Activated T-helper 9 cell treated with anti-CD3 and anti-CD28 coated beads, Interleukin-2, amount 50 U/mL, for 16 hours (primary cell): ENCODE measurements around the gene PCDHA5.
"Not testable (repeated sequence)": the region's sequence is repeated elsewhere in the genome, so short reads cannot be mapped to it uniquely, and the experiment has no call there.

ENCODE experiments used
- DNase-seq: peaks from one replicate; pipeline ENCODE4 v3.0.0-alpha.2; 2020; ENCODE audit warnings: low read depth

Gene PCDHA5

DNA sequence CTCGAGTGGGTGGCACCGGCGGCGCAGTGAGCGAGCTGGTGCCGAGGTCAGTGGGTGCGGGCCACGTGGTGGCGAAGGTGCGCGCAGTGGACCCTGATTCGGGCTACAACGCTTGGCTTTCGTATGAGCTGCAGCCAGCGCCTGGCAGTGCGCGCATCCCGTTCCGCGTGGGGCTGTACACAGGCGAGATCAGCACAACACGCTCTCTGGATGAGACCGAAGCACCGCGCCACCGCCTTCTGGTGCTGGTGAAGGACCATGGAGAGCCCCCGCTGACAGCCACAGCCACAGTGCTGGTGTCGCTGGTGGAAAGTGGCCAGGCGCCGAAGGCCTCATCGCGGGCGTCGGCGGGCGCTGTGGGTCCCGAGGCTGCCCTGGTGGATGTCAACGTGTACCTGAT is 2.1 kb downstream of the PCDHA5 start:
- DNase-seq, result no peak

DNA sequence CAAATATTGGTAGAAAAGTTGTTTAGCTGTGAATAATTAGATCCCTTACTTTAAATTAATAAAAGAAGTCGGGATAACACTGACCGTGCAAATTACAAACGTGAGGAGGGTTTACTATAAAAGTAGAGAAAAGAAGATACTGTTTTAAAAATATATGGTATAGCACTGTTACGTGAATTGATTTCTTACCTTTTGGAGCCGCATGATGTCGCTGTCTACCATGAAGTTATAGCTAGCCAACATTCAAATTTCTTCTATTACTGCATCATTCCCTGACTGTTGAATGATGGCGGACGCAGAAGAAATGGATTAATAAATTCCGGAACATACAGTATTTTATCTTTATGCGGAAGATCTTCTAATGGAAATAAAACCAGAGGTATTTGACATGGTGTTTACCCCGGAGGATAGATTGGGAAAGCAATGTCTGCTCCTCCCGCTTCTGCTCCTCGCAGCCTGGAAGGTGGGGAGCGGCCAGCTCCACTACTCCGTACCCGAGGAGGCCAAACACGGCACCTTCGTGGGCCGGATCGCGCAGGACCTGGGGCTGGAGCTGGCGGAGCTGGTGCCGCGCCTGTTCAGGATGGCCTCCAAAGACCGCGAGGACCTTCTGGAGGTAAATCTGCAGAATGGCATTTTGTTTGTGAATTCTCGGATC is 6.4 kb downstream of the PCDHA5 start, which contains the start of gene PCDHA6:
PCDHA6 (plus strand) TSS at position 257 of the 658 bp plus-strand sequence; CDS start at position 389, 132 bp downstream.
- no peak for DNase-seq

DNA sequence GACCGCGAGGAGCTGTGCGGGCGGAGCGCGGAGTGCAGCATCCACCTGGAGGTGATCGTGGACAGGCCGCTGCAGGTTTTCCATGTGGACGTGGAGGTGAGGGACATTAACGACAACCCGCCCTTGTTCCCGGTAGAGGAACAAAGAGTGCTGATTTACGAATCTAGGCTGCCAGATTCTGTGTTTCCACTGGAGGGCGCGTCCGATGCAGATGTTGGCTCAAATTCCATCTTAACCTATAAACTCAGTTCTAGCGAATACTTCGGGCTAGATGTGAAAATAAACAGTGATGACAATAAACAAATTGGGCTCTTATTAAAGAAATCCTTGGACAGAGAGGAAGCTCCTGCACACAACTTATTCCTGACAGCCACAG is 6.9 kb downstream of the PCDHA5 start:
- no peak for DNase-seq

DNA sequence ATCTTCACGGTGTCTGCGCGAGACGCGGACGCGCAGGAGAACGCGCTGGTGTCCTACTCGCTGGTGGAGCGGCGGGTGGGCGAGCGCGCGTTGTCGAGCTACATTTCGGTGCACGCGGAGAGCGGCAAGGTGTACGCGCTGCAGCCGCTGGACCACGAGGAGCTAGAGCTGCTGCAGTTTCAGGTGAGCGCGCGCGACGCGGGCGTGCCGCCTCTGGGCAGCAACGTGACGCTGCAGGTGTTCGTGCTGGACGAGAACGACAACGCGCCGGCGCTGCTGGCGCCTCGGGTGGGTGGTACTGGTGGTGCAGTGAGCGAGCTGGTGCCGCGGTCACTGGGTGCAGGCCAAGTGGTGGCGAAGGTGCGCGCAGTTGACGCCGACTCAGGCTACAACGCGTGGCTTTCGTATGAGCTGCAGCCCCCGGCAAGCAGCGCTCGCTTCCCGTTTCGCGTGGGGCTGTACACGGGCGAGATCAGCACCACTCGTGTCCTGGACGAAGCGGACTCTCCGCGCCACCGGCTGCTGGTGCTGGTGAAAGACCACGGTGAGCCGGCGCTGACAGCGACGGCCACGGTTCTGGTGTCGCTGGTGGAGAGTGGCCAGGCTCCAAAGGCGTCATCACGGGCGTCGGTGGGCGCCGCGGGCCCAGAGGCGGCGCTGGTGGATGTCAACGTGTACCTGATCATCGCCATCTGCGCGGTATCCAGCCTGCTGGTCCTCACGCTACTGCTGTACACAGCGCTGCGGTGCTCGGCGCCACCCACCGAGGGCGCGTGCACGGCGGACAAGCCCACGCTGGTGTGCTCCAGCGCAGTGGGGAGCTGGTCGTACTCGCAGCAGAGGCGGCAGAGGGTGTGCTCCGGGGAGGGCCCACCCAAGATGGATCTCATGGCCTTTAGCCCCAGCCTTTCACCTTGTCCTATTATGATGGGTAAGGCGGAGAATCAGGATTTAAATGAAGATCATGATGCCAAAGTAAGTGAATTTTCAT is 8.4 kb downstream of the PCDHA5 start:
- not testable (repeated sequence) for DNase-seq

DNA sequence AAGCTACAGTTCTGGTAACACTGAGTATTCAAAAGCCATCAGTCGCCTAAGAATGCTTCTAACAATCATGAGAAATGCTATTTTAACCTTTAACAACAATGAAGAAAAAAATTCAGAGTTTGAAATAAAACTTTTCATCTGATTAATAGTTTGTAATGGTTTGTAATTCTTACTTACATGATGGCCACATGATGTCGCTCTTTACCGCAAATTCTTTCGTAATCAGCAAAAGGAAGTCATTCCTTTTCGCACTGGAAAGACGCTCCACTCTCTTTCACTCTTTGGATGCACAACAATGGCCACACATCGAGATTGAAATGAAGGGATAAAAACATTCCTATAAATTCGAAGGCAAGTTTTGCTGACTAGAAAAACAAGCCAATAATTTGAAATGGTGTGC is 12.6 kb downstream of the PCDHA5 start, which contains the start of gene PCDHA7:
PCDHA7 (plus strand) TSS at position 277 of the 400 bp plus-strand sequence; CDS start at position 392, 115 bp downstream.
- no peak for DNase-seq

DNA sequence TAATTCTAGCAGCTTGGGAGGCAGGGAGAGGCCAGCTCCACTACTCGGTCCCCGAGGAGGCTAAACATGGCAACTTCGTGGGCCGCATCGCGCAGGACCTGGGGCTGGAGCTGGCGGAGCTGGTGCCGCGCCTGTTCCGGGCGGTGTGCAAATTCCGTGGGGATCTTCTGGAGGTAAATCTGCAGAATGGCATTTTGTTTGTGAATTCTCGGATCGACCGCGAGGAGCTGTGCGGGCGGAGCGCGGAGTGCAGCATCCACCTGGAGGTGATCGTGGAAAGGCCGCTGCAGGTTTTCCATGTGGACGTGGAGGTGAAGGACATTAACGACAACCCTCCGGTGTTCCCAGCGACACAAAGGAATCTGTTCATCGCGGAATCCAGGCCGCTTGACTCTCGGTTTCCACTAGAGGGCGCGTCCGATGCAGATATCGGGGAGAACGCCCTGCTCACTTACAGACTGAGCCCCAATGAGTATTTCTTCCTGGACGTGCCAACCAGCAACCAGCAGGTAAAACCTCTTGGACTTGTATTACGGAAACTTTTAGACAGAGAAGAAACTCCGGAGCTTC is 13.1 kb downstream of the PCDHA5 start:
- not testable (repeated sequence) for DNase-seq

DNA sequence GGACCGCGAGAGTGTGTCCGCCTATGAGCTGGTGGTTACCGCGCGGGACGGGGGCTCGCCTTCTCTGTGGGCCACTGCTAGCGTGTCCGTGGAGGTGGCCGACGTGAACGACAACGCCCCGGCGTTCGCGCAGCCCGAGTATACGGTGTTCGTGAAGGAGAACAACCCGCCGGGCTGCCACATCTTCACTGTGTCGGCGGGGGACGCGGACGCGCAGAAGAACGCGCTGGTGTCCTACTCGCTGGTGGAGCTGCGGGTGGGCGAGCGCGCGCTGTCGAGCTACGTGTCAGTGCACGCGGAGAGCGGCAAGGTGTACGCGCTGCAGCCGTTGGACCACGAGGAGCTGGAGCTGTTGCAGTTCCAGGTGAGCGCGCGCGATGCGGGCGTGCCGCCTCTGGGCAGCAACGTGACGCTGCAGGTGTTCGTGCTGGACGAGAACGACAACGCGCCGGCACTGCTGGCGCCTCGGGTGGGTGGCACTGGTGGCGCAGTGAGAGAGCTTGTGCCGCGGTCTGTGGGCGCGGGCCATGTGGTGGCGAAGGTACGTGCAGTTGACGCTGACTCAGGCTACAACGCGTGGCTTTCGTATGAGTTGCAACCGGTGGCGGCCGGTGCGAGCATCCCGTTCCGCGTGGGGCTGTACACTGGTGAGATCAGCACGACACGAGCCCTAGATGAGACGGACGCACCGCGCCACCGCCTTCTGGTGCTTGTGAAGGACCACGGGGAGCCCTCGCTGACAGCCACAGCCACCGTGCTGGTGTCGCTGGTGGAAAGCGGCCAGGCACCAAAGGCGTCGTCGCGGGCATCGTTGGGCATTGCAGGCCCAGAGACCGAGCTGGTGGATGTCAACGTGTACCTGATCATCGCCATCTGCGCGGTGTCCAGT is 14.5 kb downstream of the PCDHA5 start:
- DNase-seq, result no peak

DNA sequence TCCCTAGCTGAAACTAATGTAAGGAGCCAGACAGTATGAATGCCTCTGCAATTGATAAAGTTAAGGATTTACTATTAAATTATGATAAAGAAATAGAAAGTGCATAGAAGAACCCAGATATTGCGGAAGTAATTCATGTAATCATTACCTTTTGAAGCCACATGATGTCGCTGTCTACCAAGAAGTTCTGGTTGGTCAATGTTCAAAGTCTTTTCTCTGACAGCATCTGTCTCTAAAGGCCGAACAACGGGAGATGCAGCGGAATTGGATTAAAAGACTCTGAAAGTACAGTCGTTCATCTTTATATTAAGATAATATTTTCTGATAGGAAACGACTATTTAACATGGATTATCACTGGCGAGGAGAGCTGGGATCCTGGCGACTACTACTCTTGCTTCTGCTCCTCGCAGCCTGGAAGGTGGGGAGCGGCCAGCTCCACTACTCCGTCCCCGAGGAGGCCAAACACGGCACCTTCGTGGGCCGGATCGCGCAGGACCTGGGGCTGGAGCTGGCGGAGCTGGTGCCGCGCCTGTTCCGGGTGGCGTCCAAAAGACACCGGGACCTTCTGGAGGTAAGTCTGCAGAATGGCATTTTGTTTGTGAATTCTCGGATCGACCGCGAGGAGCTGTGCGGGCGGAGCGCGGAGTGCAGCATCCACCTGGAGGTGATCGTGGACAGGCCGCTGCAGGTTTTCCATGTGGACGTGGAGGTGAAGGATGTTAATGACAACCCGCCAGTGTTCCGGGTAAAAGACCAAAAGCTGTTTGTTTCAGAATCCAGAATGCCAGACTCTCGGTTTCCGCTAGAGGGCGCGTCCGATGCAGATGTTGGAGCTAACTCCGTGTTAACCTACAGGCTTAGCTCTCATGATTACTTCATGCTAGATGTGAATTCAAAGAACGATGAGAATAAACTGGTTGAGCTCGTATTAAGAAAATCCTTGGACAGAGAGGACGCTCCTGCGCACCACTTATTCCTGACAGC is 19.9 kb downstream of the PCDHA5 start, which contains the start of gene PCDHA8:
PCDHA8 (plus strand) TSS at position 210 of the 985 bp plus-strand sequence; CDS start at position 345, 135 bp downstream.
- no peak for DNase-seq

DNA sequence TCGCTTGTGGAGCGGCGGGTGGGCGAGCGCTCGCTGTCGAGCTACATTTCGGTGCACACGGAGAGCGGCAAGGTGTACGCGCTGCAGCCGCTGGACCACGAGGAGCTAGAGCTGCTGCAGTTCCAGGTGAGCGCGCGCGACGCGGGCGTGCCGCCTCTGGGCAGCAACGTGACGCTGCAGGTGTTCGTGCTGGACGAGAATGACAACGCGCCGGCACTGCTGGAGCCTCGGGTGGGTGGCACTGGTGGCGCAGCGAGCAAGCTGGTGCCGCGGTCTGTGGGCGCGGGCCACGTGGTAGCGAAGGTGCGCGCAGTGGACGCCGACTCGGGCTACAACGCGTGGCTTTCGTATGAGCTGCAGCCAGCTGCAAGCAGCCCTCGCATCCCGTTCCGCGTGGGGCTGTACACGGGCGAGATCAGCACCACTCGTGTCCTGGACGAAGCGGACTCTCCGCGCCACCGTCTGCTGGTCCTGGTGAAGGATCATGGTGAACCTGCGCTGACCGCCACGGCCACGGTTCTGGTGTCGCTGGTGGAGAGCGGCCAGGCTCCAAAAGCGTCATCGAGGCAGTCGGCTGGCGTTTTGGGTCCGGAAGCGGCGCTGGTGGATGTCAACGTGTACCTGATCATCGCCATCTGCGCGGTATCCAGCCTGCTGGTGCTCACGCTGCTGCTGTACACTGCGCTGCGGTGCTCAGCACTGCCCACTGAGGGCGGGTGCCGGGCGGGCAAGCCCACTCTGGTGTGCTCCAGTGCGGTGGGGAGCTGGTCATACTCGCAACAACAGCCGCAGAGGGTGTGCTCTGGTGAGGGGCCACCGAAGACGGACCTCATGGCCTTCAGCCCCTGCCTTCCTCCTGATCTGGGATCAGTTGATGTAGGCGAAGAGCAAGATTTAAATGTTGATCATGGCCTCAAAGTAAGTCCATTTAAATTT is 21.7 kb downstream of the PCDHA5 start:
- DNase-seq, result no peak

DNA sequence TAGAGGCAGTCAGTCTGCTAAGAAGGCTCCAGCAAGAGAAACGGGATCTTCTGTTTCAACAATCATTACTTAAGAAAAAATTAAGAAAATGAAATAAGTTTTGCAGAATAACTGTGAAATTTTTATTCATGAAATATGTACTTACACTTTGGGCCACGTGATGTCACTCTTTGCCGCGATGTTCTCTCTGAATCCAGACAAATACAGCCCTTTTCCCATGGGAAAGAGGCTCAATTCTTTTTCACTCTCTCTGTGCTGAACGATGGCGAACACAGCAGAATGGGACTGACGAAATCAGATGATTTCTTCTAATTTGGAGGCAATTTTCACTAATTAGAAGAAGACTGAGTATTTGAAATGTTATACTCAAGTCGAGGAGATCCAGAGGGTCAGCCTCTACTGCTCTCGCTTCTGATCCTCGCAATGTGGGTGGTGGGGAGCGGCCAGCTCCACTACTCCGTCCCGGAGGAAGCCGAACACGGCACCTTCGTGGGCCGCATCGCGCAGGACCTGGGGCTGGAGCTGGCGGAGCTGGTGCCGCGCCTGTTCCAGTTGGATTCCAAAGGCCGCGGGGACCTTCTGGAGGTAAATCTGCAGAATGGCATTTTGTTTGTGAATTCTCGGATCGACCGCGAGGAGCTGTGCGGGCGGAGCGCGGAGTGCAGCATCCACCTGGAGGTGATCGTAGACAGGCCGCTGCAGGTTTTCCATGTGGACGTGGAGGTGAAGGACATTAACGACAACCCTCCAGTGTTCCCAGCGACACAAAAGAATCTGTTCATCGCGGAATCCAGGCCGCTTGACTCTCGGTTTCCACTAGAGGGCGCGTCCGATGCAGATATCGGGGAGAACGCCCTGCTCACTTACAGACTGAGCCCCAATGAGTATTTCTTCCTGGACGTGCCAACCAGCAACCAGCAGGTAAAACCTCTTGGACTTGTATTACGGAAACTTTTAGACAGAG is 27.0 kb downstream of the PCDHA5 start, which contains the start of gene PCDHA9:
PCDHA9 (plus strand) TSS at position 244 of the 964 bp plus-strand sequence; CDS start at position 358, 114 bp downstream.
- not testable (repeated sequence) for DNase-seq

DNA sequence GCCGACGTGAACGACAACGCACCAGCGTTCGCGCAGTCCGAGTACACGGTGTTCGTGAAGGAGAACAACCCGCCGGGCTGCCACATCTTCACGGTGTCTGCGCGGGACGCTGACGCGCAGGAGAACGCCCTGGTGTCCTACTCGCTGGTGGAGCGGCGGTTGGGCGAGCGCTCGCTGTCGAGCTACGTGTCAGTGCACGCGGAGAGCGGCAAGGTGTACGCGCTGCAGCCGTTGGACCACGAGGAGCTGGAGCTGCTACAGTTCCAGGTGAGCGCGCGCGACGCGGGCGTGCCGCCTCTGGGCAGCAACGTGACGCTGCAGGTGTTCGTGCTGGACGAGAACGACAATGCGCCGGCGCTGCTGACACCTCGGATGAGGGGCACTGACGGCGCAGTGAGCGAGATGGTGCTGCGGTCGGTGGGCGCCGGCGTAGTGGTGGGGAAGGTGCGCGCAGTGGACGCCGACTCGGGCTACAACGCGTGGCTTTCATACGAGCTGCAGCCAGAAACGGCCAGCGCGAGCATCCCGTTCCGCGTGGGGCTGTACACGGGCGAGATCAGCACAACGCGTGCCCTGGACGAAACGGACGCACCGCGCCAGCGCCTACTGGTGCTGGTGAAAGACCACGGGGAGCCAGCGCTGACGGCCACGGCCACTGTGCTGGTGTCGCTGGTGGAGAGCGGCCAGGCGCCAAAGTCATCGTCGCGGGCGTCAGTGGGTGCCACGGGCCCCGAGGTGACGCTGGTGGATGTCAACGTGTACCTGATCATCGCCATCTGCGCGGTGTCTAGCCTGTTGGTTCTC is 28.6 kb downstream of the PCDHA5 start:
- DNase-seq, result not testable (repeated sequence)

DNA sequence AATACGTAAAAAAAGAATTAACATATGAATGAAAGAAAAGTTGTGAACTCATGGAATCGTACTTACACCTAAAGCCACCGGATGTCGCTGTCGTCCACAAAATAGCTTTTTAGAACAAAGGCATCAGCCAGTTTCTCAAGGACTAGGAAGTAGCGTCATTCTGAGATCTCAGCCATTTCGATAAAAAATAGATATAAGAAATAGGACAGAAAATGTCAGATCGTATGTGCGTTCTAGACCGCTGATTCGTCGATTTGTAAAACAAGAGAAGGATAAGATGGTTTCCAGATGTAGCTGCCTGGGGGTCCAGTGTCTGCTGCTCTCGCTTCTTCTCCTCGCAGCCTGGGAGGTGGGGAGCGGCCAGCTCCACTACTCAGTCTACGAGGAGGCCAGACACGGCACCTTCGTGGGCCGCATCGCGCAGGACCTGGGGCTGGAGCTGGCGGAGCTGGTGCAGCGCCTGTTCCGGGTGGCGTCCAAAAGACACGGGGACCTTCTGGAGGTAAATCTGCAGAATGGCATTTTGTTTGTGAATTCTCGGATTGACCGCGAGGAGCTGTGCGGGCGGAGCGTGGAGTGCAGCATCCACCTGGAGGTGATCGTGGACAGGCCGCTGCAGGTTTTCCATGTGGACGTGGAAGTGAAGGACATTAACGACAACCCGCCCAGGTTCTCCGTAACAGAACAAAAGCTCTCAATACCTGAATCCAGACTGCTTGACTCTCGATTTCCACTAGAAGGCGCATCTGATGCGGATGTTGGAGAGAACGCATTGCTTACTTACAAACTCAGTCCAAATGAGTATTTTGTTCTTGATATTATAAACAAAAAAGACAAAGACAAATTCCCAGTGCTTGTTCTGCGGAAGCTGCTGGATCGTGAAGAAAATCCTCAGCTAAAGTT is 34.6 kb downstream of the PCDHA5 start, which contains the start of gene PCDHA10:
PCDHA10 (plus strand) TSS at position 126 of the 903 bp plus-strand sequence; CDS start at position 278, 152 bp downstream.
- no peak for DNase-seq

DNA sequence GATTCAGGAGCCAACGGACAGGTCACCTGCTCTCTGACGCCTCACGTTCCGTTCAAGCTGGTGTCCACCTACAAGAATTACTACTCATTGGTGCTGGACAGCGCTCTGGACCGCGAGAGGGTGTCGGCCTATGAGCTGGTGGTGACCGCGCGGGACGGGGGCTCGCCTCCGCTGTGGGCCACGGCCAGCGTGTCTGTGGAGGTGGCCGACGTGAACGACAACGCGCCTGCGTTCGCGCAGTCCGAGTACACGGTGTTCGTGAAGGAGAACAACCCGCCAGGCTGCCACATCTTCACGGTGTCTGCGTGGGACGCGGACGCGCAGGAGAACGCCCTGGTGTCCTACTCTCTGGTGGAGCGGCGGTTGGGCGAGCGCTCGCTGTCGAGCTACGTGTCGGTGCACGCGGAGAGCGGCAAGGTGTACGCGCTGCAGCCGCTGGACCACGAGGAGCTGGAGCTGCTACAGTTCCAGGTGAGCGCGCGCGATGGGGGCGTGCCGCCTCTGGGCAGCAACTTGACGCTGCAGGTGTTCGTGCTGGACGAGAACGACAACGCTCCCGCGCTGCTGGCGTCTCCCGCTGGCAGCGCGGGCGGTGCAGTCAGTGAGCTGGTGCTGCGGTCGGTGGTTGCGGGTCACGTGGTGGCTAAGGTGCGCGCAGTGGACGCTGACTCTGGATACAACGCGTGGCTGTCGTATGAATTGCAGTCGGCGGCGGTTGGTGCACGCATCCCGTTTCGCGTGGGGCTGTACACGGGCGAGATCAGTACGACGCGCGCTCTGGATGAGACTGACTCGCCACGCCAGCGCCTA is 36.0 kb downstream of the PCDHA5 start:
- no peak for DNase-seq

DNA sequence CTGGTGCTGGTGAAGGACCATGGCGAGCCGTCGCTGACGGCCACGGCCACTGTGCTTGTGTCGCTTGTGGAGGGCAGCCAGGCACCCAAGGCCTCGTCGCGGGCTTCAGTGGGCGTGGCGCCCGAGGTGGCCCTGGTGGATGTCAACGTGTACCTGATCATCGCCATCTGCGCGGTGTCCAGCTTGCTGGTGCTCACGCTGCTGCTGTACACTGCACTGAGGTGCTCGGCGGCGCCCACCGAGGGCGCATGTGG is 36.5 kb downstream of the PCDHA5 start:
- DNase-seq, result no peak
